ENCODE data around the gene SLC13A2. TPM values are rescaled to one million over a fixed set of nuclear protein-coding genes. Genes with fewer than 3 reads are reported as not detected.
"Not testable (repeated sequence)": the region's sequence is repeated elsewhere in the genome, so short reads cannot be mapped to it uniquely, and the experiment has no call there.

Gene SLC13A2
- total RNA-seq, 2 experiments from 2014 or later: not detected

DNA sequence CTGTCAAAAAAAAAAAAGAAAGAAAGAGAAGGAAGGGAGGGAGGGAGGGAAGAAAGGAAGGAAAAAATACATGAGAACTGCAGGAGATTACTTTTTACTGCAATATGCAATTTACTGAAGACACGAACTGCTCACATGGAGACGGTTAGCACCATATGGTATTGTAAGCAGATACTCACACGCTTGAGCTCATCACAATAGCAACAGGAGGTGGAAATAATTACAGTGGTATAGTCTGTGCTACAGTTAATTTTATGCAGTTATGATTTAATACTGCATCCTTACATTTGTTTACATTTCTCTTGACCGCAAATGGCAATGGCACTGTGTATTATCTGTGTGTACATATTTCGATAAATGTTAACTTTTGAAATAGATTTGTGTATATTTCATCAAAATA lies 46.1 kb upstream of the SLC13A2 start:
- ATAC-seq (ENCODE audit: poor library complexity) (no peak), DNase-seq (no peak)
- POLR2A ChIA-PET: no interaction called here
- no peaks in the 10 kb centered on the region for H3K36me3 ChIP-seq (ENCODE audit: insufficient read depth, low read length)
- Mint-ChIP-seq H3K4me3 (no peak overlapping the region), H3K4me1 (ENCODE audit: low read depth) (no peaks in the 10 kb centered on the region), H3K9me3 (no peaks in the 10 kb centered on the region), H3K27me3 (peaks cover 24% of the 10 kb centered on the region), H3K36me3 (ENCODE audit: low read depth) (no peaks in the 10 kb centered on the region), H3K27ac (no peak overlapping the region)
- no peak overlapping the region for H3K27ac ChIP-seq (ENCODE audit: low read depth in 1 of 2, low read length in 2 of 2)
- H3K4me3 ChIP-seq (ENCODE audit: low read length): no peak overlapping the region
- no peaks in the 10 kb centered on the region for H3K9me3 ChIP-seq (ENCODE audit: control insufficient read depth in 1 of 2, insufficient read depth in 1 of 2, low read length in 2 of 2)
- CTCF ChIA-PET: no interaction called here
- intact Hi-C loops (cut with DNase I, micrococcal nuclease): no loop called here
- no peaks in the 10 kb centered on the region for H3K4me1 ChIP-seq (ENCODE audit: insufficient read depth, low read length)
- no peak for TF ChIP-seq CTCF (IDR thresholded peaks at IDR 0.05)
- H3K27me3 ChIP-seq (ENCODE audit: control insufficient read depth in 1 of 2, insufficient read depth in 2 of 2, low read length in 2 of 2): no peaks in the 10 kb centered on the region

DNA sequence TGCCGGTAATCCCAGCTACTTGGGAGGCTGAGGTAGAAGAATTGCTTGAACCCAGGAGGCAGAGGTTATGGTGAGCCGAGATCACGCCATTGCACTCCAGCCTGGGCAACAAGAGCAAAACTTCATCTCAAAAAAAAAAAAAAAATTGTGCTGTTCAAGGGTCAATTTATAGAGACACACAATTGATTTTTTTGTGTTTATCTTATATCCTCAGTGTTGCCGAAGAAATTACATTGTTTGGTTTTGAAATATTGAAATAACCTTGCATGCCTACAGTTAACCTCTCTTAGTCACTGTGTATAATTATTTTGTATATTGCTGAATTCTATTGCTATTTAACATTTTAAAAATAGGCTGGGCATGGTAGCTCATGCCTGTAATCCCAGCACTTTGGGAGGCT lies 45.5 kb upstream of the SLC13A2 start:
- DNase-seq; H3K4me1 ChIP-seq (ENCODE audit: insufficient read depth, low read length); H3K4me1 Mint-ChIP-seq (ENCODE audit: low read depth); H3K4me3 Mint-ChIP-seq; intact Hi-C loops (cut with DNase I, micrococcal nuclease); CTCF ChIA-PET; H3K27me3 ChIP-seq (ENCODE audit: control insufficient read depth in 1 of 2, insufficient read depth in 2 of 2, low read length in 2 of 2); H3K27ac ChIP-seq (ENCODE audit: low read depth in 1 of 2, low read length in 2 of 2); H3K36me3 ChIP-seq (ENCODE audit: insufficient read depth, low read length); H3K36me3 Mint-ChIP-seq (ENCODE audit: low read depth); H3K9me3 Mint-ChIP-seq; H3K9me3 ChIP-seq (ENCODE audit: control insufficient read depth in 1 of 2, insufficient read depth in 1 of 2, low read length in 2 of 2); H3K4me3 ChIP-seq (ENCODE audit: low read length); ATAC-seq (ENCODE audit: poor library complexity); H3K27ac Mint-ChIP-seq; POLR2A ChIA-PET: not testable (repeated sequence)
- peaks cover 24% of the 10 kb centered on the region for H3K27me3 Mint-ChIP-seq

GRCh38 chr17:28433721-28434120 lies 39.7 kb upstream of the SLC13A2 start:
- ChIA-PET CTCF (no interaction called here), POLR2A (interaction anchor here (0.6 kb wide), 1 partner anchor 228 kb away, joined by 3 read pairs; the partner anchor contains the start of gene SDF2)
- TF ChIP-seq CTCF (IDR thresholded peaks at IDR 0.05): no peak
- DNase-seq (no peak), ATAC-seq (ENCODE audit: poor library complexity) (no peak)
- H3K36me3 ChIP-seq (ENCODE audit: insufficient read depth, low read length): no peaks in the 10 kb centered on the region
- H3K9me3 Mint-ChIP-seq: no peaks in the 10 kb centered on the region
- no peaks in the 10 kb centered on the region for H3K9me3 ChIP-seq (ENCODE audit: control insufficient read depth in 1 of 2, insufficient read depth in 1 of 2, low read length in 2 of 2)
- H3K27me3 ChIP-seq (ENCODE audit: control insufficient read depth in 1 of 2, insufficient read depth in 2 of 2, low read length in 2 of 2): no peaks in the 10 kb centered on the region
- H3K27me3 Mint-ChIP-seq: peaks cover 15% of the 10 kb centered on the region
- H3K4me3 Mint-ChIP-seq: no peak overlapping the region
- intact Hi-C loops (cut with DNase I, micrococcal nuclease): no loop called here
- H3K4me3 ChIP-seq (ENCODE audit: low read length): no peak overlapping the region
- no peaks in the 10 kb centered on the region for H3K4me1 Mint-ChIP-seq (ENCODE audit: low read depth)
- no peaks in the 10 kb centered on the region for H3K36me3 Mint-ChIP-seq (ENCODE audit: low read depth)
- no peak overlapping the region for H3K27ac Mint-ChIP-seq
- H3K4me1 ChIP-seq (ENCODE audit: insufficient read depth, low read length): no peaks in the 10 kb centered on the region
- no peak overlapping the region for H3K27ac ChIP-seq (ENCODE audit: low read depth in 1 of 2, low read length in 2 of 2)

DNA sequence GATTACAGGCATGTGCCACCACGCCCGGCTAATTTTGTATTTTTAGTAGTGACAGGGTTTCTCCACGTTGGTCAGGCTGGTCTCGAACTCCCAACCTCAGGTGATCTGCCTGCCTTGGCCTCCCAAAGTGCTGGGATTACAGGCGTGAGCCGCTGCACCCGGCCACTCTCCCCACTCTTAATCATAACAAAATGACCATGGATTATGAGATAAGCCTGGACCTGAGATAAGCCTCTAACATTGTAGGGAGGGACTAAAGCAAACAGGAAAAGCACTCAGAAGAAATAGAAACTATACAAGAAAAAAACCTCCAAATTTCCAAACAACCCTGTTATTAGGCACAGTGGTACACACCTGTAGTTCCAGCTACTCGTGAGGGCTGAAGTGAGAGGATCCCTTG lies 39.1 kb upstream of the SLC13A2 start:
- H3K27me3 ChIP-seq (ENCODE audit: control insufficient read depth in 1 of 2, insufficient read depth in 2 of 2, low read length in 2 of 2); H3K9me3 Mint-ChIP-seq; H3K4me1 ChIP-seq (ENCODE audit: insufficient read depth, low read length); H3K9me3 ChIP-seq (ENCODE audit: control insufficient read depth in 1 of 2, insufficient read depth in 1 of 2, low read length in 2 of 2); DNase-seq; CTCF ChIA-PET; H3K27ac ChIP-seq (ENCODE audit: low read depth in 1 of 2, low read length in 2 of 2); H3K4me3 ChIP-seq (ENCODE audit: low read length); H3K4me3 Mint-ChIP-seq; H3K4me1 Mint-ChIP-seq (ENCODE audit: low read depth); intact Hi-C loops (cut with DNase I, micrococcal nuclease); POLR2A ChIA-PET; H3K36me3 Mint-ChIP-seq (ENCODE audit: low read depth); H3K36me3 ChIP-seq (ENCODE audit: insufficient read depth, low read length); ATAC-seq (ENCODE audit: poor library complexity); H3K27ac Mint-ChIP-seq: not testable (repeated sequence)
- H3K27me3 Mint-ChIP-seq: peaks cover 11% of the 10 kb centered on the region
